Activated CD8-positive, alpha-beta T cell treated with anti-CD3 and anti-CD28 coated beads for 36 hours (primary cell): ENCODE results near the gene MARF1. TPM values are rescaled to one million over a fixed set of nuclear protein-coding genes. Genes with fewer than 3 reads are reported as not detected.

ENCODE experiments used
- ATAC-seq: fragments of 200-7000 bp; cut with Tn5 transposase; one replicate; pipeline ENCODE4 v1.10.0; 2021; ENCODE audit warnings: mild to moderate bottlenecking, moderate library complexity
- CTCF ChIA-PET: fragments of 350-600 bp; sonication (Branson Sonifier 250); formaldehyde crosslinking; loops from one replicate; lab custom pipeline; 2021; ENCODE audit warnings: antibody characterized with exemption; lab: Charles Lee
- POLR2A ChIA-PET: fragments of 350-600 bp; sonication (Branson Sonifier 250); formaldehyde crosslinking; loops from one replicate; lab custom pipeline; 2021; ENCODE audit warnings: antibody characterized with exemption; lab: Charles Lee
- DNase-seq: peaks from one replicate; pipeline ENCODE4 v3.0.0-alpha.2; 2020
- H3K27ac Mint-ChIP-seq: one replicate; pipeline ENCODE4 v1.8.0; 2021; ENCODE audit warnings: mild to moderate bottlenecking, mixed read lengths
- H3K27me3 Mint-ChIP-seq: one replicate; pipeline ENCODE4 v1.8.0; 2021; ENCODE audit warnings: mixed read lengths
- H3K36me3 Mint-ChIP-seq: one replicate; pipeline ENCODE4 v1.8.0; 2021; ENCODE audit warnings: low read depth, mixed read lengths
- H3K4me1 Mint-ChIP-seq: one replicate; pipeline ENCODE4 v1.8.0; 2021; ENCODE audit warnings: low read depth, mixed read lengths
- H3K4me3 Mint-ChIP-seq: one replicate; pipeline ENCODE4 v1.8.0; 2021; ENCODE audit warnings: mild to moderate bottlenecking, moderate library complexity, mixed read lengths
- H3K9me3 Mint-ChIP-seq: one replicate; pipeline ENCODE4 v1.8.0; 2021; ENCODE audit warnings: mixed read lengths
- CTCF ChIP-seq: fragments of 200-600 bp; IDR thresholded peaks from one replicate; pipeline ENCODE4 v1.8.0; 2022; ENCODE audit warnings: antibody characterized with exemption, mild to moderate bottlenecking
- intact Hi-C: fragments of 100-400 bp; cut with micrococcal nuclease; formaldehyde crosslinking; loops from one replicate; pipeline ENCODE4 v1.10.0; 2022
- total RNA-seq, 2 experiments: library from RNA; stranded (reverse); gene quantifications; one replicate each; pipeline ENCODE4 v1.2.3, GENCODE V29; 2021

MARF1 gene
- total RNA-seq, 2 experiments from 2014 or later = 55.7 to 56.0 TPM

DNA sequence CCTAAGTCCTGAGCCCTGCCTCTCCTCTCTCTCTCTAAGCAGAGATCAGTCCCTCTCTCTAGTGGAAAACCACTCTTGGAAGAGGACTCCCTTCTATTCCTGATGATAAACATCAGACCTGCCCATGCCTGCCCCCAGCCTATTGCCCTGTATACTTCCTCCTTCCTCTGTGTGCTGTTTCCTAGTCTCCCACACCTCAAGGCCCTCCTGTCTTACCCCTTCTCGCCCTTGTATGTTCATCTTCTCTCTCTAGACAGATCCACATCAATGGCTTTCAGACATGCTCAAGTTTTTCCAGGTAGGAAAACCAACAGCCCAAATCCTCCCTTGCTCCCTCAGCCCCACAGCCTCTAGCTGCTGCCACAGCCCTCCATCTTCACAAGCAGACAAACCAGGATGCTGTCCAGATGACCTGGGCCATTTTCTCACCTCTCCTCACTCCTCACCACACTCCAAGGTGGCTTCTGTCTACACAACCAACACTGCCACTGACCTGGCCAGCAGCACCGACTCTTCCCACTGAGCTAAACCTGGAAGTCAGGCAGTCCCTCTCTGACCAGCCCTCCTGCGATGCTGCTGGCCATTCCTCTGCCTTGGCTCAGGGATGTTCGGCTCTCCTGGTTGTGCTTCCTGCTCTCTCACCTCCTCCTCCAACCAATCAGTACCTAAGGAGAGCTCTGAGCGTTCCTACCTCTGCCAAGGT, 36.3 kb downstream of the MARF1 start:
- Mint-ChIP-seq H3K9me3 (no peaks in the 10 kb centered on the region), H3K36me3 (peaks cover 58% of the 10 kb centered on the region), H3K27me3 (no peaks in the 10 kb centered on the region), H3K4me3 (no peak overlapping the region), H3K4me1 (peaks cover 6% of the 10 kb centered on the region), H3K27ac (peak overlapping the region; percentile 71)
- CTCF ChIA-PET = interaction anchor here (1.0 kb wide), 1 partner anchor 98 kb away, joined by 3 read pairs; no protein-coding TSS in a partner anchor
- no peak for DNase-seq
- ATAC-seq = no peak
- intact Hi-C loops = no loop called here
- TF ChIP-seq CTCF = no peak
- POLR2A ChIA-PET = interaction anchor here (1.5 kb wide), 1 partner anchor 9 kb away, joined by 6 read pairs; no protein-coding TSS in a partner anchor

DNA sequence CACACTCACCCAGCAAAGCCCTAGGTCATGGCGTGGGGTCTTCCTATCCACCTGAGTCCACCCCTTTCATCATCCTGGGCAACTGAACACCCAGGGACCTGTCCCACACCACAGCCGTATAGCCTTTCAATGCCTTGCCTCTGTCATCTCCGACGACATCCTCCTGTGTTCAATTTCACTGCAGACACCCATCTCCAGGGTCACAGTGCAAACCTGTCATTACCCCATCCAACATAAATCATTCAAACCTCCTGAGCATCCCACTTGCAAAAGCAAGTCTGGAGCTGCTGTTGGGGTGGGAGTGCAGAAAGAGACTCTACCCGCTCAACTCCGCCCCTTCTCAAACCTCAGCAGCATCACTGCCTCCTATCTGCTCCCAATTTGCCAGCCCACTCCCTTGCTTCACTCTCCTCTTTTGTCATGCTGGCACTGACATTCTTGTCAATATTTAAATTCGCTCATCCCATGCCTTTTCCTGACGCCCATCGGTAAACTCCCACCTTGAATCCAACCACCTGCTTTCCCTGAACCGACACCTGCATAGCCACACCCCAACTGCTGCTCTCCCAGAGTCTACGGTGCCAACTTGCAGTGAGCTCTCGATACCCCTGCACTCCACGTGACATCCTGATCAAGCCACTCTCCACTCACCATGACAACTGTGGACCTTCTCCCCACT, 37.0 kb downstream of the MARF1 start:
- no peak for ATAC-seq
- Mint-ChIP-seq H3K36me3 (peaks cover 60% of the 10 kb centered on the region), H3K9me3 (no peaks in the 10 kb centered on the region), H3K4me1 (peaks cover 6% of the 10 kb centered on the region), H3K27me3 (no peaks in the 10 kb centered on the region), H3K4me3 (no peak overlapping the region), H3K27ac (peak overlapping the region; percentile 71)
- DNase-seq = no peak
- CTCF ChIA-PET = no interaction called here
- POLR2A ChIA-PET = interaction anchor here (1.5 kb wide), 1 partner anchor 9 kb away, joined by 6 read pairs; no protein-coding TSS in a partner anchor
- intact Hi-C loops = no loop called here
- no peak for TF ChIP-seq CTCF

- no peaks in the 10 kb centered on the region for H3K9me3 Mint-ChIP-seq
- intact Hi-C loops = no loop called here
- H3K27ac Mint-ChIP-seq = peak overlapping the region; percentile 8
- no peak for ATAC-seq
- no peak for TF ChIP-seq CTCF
- peaks cover 1% of the 10 kb centered on the region for H3K4me1 Mint-ChIP-seq
- H3K27me3 Mint-ChIP-seq = no peaks in the 10 kb centered on the region
- no peak for DNase-seq
- ChIA-PET POLR2A (no interaction called here), CTCF (no interaction called here)
- H3K36me3 Mint-ChIP-seq = peaks cover 57% of the 10 kb centered on the region
- no peak overlapping the region for H3K4me3 Mint-ChIP-seq
Observed at GRCh38 chr16:15604460-15605440, 38.2 kb downstream of the MARF1 start.

DNA sequence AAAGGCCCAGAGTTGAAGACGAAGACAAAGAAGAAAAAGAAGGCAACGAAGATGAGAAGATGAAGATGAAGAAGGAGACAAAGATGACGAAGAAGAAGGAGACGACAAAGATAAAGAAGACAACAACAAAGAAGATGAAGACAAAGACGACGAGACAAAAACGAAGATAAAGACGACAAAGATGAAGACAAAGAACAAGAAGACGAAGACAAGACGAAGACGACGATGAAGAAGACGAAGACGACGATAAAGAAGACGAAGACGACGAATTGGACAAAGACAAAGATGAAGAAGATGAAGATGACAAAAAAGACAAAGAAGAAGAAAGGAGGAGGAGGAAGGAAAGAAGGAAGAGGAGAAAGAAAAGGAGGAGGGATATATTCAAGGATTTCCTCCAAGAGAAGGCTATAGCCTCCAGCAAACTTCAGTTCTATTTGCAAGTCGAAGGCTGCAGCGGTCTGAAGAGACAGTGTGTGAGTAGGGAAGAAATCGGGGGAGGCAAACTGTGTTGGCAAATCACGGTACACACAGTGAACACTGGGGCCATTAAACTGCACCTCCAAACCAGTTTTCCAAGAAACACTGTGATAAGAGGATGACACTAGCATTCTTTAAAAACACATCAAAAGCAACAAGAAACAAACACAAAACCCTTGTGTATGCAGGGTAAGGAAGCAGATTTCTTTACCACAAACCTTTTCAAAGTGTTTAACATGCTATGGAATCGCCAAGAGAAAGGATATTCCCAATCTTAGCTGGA, 40.5 kb downstream of the MARF1 start:
- Mint-ChIP-seq H3K27me3 (no peaks in the 10 kb centered on the region), H3K4me3 (no peak overlapping the region), H3K27ac (peak overlapping the region; percentile 9), H3K4me1 (peaks cover 14% of the 10 kb centered on the region), H3K36me3 (peaks cover 58% of the 10 kb centered on the region), H3K9me3 (no peaks in the 10 kb centered on the region)
- no peak for ATAC-seq
- ChIA-PET POLR2A (no interaction called here), CTCF (interaction anchor here (1.3 kb wide), 1 partner anchor 20 kb away, joined by 5 read pairs; no protein-coding TSS in a partner anchor)
- intact Hi-C loops = no loop called here
- DNase-seq = no peak
- no peak for TF ChIP-seq CTCF
